Neural cell (in vitro differentiated cells): ENCODE data around the gene CUBN. TPM values are rescaled to one million over a fixed set of nuclear protein-coding genes. Genes with fewer than 3 reads are reported as not detected.

Experiments used
- H2AFZ ChIP-seq: fragments of 200-600, 300-800 bp; sonication (generic), shearing (Covaris generic); 2 replicates; pipeline ENCODE4 v1.6.0; 2014; ENCODE audit warnings: low read depth, mild to moderate bottlenecking, antibody characterized with exemption, low read length, moderate library complexity
- H3F3A ChIP-seq: fragments of 200-600 bp; shearing (Covaris generic); 2 replicates; pipeline ENCODE4 v1.6.1; 2016; ENCODE audit warnings: mild to moderate bottlenecking, moderate library complexity, mixed read lengths, antibody characterized with exemption, low read length; ENCODE audit not compliant: insufficient read depth, poor library complexity, severe bottlenecking
- H3K27ac ChIP-seq: fragments of 200-600, 300-800 bp; sonication (generic), shearing (Covaris generic); 2 replicates; pipeline ENCODE4 v1.5.1; 2014; ENCODE audit warnings: mild to moderate bottlenecking, low read length, moderate library complexity
- H3K27me3 ChIP-seq: fragments of 300-800, 200-600 bp; sonication (generic), shearing (Covaris generic); 2 replicates; pipeline ENCODE4 v1.6.0; 2014; ENCODE audit warnings: mild to moderate bottlenecking, low read depth, low read length, moderate library complexity; ENCODE audit not compliant: insufficient read depth
- H3K36me3 ChIP-seq: fragments of 300-800, 200-600 bp; sonication (generic), shearing (Covaris generic); 2 replicates; pipeline ENCODE4 v1.5.1; 2014; ENCODE audit warnings: mild to moderate bottlenecking, antibody characterized with exemption, low read length, moderate library complexity; ENCODE audit not compliant: insufficient read depth
- H3K4me2 ChIP-seq: fragments of 300-800, 200-600 bp; sonication (generic), shearing (Covaris generic); 2 replicates; pipeline ENCODE4 v1.6.0; 2014; ENCODE audit warnings: mild to moderate bottlenecking, low read length
- H3K4me3 ChIP-seq: fragments of 300-800, 200-600 bp; sonication (generic), shearing (Covaris generic); 2 replicates; pipeline ENCODE4 v1.5.1; 2014; ENCODE audit warnings: mild to moderate bottlenecking, low read length, moderate library complexity
- H3K79me2 ChIP-seq: fragments of 200-600 bp; shearing (Covaris generic); replicated peaks from 2 replicates; pipeline ENCODE4 v1.6.0; 2014; ENCODE audit warnings: mild to moderate bottlenecking, low read length, moderate library complexity; ENCODE audit not compliant: insufficient read depth
- H3K9ac ChIP-seq: fragments of 300-800, 200-600 bp; sonication (generic), shearing (Covaris generic); 2 replicates; pipeline ENCODE4 v1.6.1; 2016; ENCODE audit warnings: mild to moderate bottlenecking, low read length, mixed read lengths
- H3K9me2 ChIP-seq: fragments of 200-600 bp; shearing (Covaris generic); 2 replicates; pipeline ENCODE4 v1.6.1; 2016; ENCODE audit warnings: mild to moderate bottlenecking, low read length, mixed read lengths; ENCODE audit not compliant: insufficient read depth
- H3K9me3 ChIP-seq: fragments of 200-600, 300-800 bp; sonication (generic), shearing (Covaris generic); 2 replicates; pipeline ENCODE4 v1.6.1; 2016; ENCODE audit warnings: mild to moderate bottlenecking, mixed run types, low read length, moderate library complexity, mixed read lengths
- H4K20me1 ChIP-seq: fragments of 200-600 bp; shearing (Covaris generic); 2 replicates; pipeline ENCODE4 v1.6.1; 2016; ENCODE audit warnings: mild to moderate bottlenecking, mixed run types; ENCODE audit not compliant: insufficient read depth
- EP300 ChIP-seq: fragments of 450-650 bp; conservative IDR thresholded peaks from 2 replicates; pipeline ENCODE4 v1.6.1; 2014; ENCODE audit warnings: antibody characterized with exemption, mild to moderate bottlenecking, moderate library complexity; ENCODE audit not compliant: poor library complexity, severe bottlenecking
- EZH2 ChIP-seq: fragments of 200-600, 300-800 bp; shearing (Covaris generic), sonication (generic); IDR thresholded peaks from 2 replicates; pipeline ENCODE4 v1.6.1; 2014; ENCODE audit warnings: antibody characterized with exemption, low read length, borderline replicate concordance, mild to moderate bottlenecking; ENCODE audit not compliant: insufficient read depth, poor library complexity, severe bottlenecking
- MXI1 ChIP-seq: fragments of 450-650 bp; conservative IDR thresholded peaks from 2 replicates; pipeline ENCODE4 v1.6.1; 2014; ENCODE audit warnings: antibody characterized with exemption, mild to moderate bottlenecking; ENCODE audit not compliant: poor library complexity, severe bottlenecking
- POLR2AphosphoS5 ChIP-seq: IDR thresholded peaks from 2 replicates; pipeline ENCODE4 v1.6.1; 2012
- RAD21 ChIP-seq: fragments of 450-650 bp; conservative IDR thresholded peaks from 2 replicates; pipeline ENCODE4 v1.6.1; 2014; ENCODE audit warnings: antibody characterized with exemption, mild to moderate bottlenecking, moderate library complexity
- SMC3 ChIP-seq: fragments of 450-650 bp; conservative IDR thresholded peaks from 2 replicates; pipeline ENCODE4 v1.6.1; 2014; ENCODE audit warnings: antibody characterized with exemption, mild to moderate bottlenecking, moderate library complexity; ENCODE audit not compliant: poor library complexity
- TAF1 ChIP-seq: IDR thresholded peaks from 2 replicates; pipeline ENCODE4 v1.6.1; 2012; ENCODE audit warnings: low read depth
- polyA plus RNA-seq: library from polyadenylated mRNA; depleted of rRNA; stranded (reverse); fragments of >200 nt; gene quantifications from 2 replicates; pipeline ENCODE4 v1.2.3, GENCODE V29; 2014
- TF ChIP-seq, protein P1 (sequence below): IDR thresholded peaks from 2 replicates; pipeline ENCODE4 v1.6.1; 2012; ENCODE audit warnings: borderline replicate concordance
- TF ChIP-seq, protein P2 (sequence below): fragments of 450-650 bp; IDR thresholded peaks from 2 replicates; pipeline ENCODE4 v1.5.1; 2014; ENCODE audit warnings: antibody characterized with exemption, mild to moderate bottlenecking, moderate library complexity; ENCODE audit not compliant: poor library complexity, severe bottlenecking

Gene CUBN
- polyA plus RNA-seq, 1 donor from 2014 or later = 7.1 TPM

DNA sequence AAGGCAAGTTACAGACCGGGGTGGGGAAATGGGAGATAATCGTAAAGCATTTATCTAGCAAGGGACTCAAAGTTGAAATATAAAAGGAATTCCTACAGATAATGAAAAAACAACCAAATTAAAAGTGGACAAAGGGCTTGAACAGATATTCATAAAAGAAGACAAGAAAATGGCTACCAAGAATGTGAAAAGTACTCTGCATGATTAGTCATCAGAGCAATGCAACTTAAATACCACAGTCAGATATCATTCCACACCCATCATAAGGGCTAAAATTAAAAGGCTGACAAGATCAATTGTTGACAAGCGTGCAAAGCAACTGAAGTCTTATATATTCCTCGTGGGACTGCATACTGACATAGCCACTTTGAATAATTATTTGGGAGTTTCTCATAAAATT lies 187.7 kb downstream of the CUBN start:
- Histone ChIP-seq H3K27me3 (no peaks in the 10 kb centered on the region), H4K20me1 (no peaks in the 10 kb centered on the region), H3K27ac (no peak overlapping the region), H2AFZ (no peak overlapping the region), H3K4me2 (no peak overlapping the region), H3F3A (no peaks in the 10 kb centered on the region), H3K9me2 (no peaks in the 10 kb centered on the region), H3K79me2 (no peaks in the 10 kb centered on the region), H3K9ac (no peak overlapping the region), H3K4me3 (no peak overlapping the region), H3K36me3 (no peaks in the 10 kb centered on the region), H3K9me3 (no peaks in the 10 kb centered on the region)
- TF ChIP-seq, protein P1, sequence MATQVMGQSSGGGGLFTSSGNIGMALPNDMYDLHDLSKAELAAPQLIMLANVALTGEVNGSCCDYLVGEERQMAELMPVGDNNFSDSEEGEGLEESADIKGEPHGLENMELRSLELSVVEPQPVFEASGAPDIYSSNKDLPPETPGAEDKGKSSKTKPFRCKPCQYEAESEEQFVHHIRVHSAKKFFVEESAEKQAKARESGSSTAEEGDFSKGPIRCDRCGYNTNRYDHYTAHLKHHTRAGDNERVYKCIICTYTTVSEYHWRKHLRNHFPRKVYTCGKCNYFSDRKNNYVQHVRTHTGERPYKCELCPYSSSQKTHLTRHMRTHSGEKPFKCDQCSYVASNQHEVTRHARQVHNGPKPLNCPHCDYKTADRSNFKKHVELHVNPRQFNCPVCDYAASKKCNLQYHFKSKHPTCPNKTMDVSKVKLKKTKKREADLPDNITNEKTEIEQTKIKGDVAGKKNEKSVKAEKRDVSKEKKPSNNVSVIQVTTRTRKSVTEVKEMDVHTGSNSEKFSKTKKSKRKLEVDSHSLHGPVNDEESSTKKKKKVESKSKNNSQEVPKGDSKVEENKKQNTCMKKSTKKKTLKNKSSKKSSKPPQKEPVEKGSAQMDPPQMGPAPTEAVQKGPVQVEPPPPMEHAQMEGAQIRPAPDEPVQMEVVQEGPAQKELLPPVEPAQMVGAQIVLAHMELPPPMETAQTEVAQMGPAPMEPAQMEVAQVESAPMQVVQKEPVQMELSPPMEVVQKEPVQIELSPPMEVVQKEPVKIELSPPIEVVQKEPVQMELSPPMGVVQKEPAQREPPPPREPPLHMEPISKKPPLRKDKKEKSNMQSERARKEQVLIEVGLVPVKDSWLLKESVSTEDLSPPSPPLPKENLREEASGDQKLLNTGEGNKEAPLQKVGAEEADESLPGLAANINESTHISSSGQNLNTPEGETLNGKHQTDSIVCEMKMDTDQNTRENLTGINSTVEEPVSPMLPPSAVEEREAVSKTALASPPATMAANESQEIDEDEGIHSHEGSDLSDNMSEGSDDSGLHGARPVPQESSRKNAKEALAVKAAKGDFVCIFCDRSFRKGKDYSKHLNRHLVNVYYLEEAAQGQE = no peak
- no peak for TF ChIP-seq POLR2AphosphoS5
- TF ChIP-seq, protein P2, sequence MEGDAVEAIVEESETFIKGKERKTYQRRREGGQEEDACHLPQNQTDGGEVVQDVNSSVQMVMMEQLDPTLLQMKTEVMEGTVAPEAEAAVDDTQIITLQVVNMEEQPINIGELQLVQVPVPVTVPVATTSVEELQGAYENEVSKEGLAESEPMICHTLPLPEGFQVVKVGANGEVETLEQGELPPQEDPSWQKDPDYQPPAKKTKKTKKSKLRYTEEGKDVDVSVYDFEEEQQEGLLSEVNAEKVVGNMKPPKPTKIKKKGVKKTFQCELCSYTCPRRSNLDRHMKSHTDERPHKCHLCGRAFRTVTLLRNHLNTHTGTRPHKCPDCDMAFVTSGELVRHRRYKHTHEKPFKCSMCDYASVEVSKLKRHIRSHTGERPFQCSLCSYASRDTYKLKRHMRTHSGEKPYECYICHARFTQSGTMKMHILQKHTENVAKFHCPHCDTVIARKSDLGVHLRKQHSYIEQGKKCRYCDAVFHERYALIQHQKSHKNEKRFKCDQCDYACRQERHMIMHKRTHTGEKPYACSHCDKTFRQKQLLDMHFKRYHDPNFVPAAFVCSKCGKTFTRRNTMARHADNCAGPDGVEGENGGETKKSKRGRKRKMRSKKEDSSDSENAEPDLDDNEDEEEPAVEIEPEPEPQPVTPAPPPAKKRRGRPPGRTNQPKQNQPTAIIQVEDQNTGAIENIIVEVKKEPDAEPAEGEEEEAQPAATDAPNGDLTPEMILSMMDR = no peak

DNA sequence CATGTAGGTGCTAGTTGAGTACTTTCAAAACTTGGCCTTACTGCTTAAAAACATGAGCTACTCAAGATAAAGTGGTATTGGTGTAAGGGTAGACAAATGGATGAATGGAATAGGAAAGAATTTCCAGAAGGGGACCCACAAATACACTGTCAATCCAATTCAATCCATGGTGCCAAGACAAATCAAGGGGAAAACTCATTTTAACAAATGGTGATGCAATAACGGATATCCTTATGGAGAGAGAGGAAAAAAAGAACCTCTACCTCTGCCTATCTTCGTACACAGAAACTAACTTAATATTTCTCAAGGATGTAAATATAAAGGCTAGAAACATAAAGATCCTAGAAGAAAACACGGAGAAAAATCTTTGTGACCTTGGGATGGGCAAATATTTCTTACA lies 188.5 kb downstream of the CUBN start:
- Histone ChIP-seq H3F3A (no peaks in the 10 kb centered on the region), H3K27me3 (no peaks in the 10 kb centered on the region), H3K4me3 (no peak overlapping the region), H3K36me3 (no peaks in the 10 kb centered on the region), H3K27ac (no peak overlapping the region), H3K9ac (no peak overlapping the region), H3K79me2 (no peaks in the 10 kb centered on the region), H3K9me3 (no peaks in the 10 kb centered on the region), H4K20me1 (no peaks in the 10 kb centered on the region), H3K4me2 (no peak overlapping the region), H3K9me2 (no peaks in the 10 kb centered on the region), H2AFZ (no peak overlapping the region)
- TF ChIP-seq MXI1 = no peak
- TF ChIP-seq POLR2AphosphoS5 = no peak
- TF ChIP-seq EP300 = no peak
- no peak for TF ChIP-seq SMC3
- no peak for TF ChIP-seq RAD21
- TF ChIP-seq EZH2 = no peak
- TF ChIP-seq, protein P1 = no peak
- TF ChIP-seq, protein P2 = no peak
- TF ChIP-seq TAF1 = no peak
